SK-N-SH (cell line): ENCODE data around the gene TRAPPC13.

ENCODE experiments used
- EP300 ChIP-seq, 2 experiments: IDR thresholded peaks; 2 replicates each; pipeline versions ENCODE4 v1.4.0 to v1.6.1; 2012; ENCODE audit warnings: borderline replicate concordance in 1 of 2, low read depth in 1 of 2, low read length in 1 of 2
- EZH2phosphoT487 ChIP-seq: fragments of 200-600 bp; sonication (generic); IDR thresholded peaks from 2 replicates; pipeline ENCODE4 v1.6.1; 2017; ENCODE audit warnings: low read depth, mixed run types, mild to moderate bottlenecking, antibody characterized with exemption, moderate library complexity, borderline replicate concordance
- GATA2 ChIP-seq: sonication (generic); formaldehyde crosslinking; IDR thresholded peaks from 2 replicates; pipeline ENCODE4 v1.5.0; 2020; ENCODE audit warnings: mild to moderate bottlenecking, missing genetic modification reagents
- MXI1 ChIP-seq: IDR thresholded peaks from 2 replicates; pipeline ENCODE4 v1.6.1; 2012; ENCODE audit warnings: mild to moderate bottlenecking, low read depth, low read length, improper control_type of control experiment
- POLR2AphosphoS5 ChIP-seq: IDR thresholded peaks from 2 replicates; pipeline ENCODE4 v1.6.1; 2012; ENCODE audit warnings: low read depth, low read length
- RAD21 ChIP-seq: IDR thresholded peaks from 2 replicates; pipeline ENCODE4 v1.6.1; 2012; ENCODE audit warnings: mild to moderate bottlenecking, low read length
- SMC3 ChIP-seq: IDR thresholded peaks from 2 replicates; pipeline ENCODE4 v1.6.1; 2012; ENCODE audit warnings: low read depth, low read length, improper control_type of control experiment
- TCF12 ChIP-seq: IDR thresholded peaks from 2 replicates; pipeline ENCODE4 v1.4.0; 2012
- TEAD4 ChIP-seq: IDR thresholded peaks from 2 replicates; pipeline ENCODE4 v1.4.0; 2012; ENCODE audit warnings: mild to moderate bottlenecking, borderline replicate concordance; ENCODE audit not compliant: insufficient read depth
- TF ChIP-seq, protein P1 (sequence below): fragments of 200-600 bp; sonication (generic); IDR thresholded peaks from 2 replicates; pipeline ENCODE4 v1.6.1; 2017; ENCODE audit warnings: antibody characterized with exemption, mild to moderate bottlenecking, moderate library complexity
- TF ChIP-seq, protein P2 (sequence below): IDR thresholded peaks from 2 replicates; pipeline ENCODE4 v1.6.1; 2012; ENCODE audit warnings: mild to moderate bottlenecking, low read depth, low read length, moderate library complexity

DNA sequence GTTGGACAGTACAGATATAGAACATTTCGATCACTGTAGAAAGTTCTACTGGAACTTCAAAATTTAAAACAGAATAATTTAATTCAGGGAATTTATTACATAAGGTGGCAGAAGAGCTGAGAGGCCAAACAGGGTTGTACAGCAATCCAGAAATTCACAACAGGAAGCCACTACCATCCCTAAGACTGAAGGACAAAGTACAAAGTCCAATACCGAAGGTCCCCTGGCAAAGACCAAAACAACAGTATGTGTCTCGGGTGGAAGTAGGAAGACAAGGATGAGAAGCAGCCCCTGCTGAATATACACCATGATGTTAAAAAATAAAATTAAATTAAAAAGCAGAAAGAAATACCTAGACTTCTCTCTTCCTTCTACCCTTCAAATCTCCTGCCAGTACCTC is 77.2 kb downstream of the TRAPPC13 start:
- TF ChIP-seq EZH2phosphoT487 = no peak
- no peak for TF ChIP-seq RAD21
- no peak for TF ChIP-seq SMC3
- no peak for TF ChIP-seq TEAD4
- TF ChIP-seq, protein P1, sequence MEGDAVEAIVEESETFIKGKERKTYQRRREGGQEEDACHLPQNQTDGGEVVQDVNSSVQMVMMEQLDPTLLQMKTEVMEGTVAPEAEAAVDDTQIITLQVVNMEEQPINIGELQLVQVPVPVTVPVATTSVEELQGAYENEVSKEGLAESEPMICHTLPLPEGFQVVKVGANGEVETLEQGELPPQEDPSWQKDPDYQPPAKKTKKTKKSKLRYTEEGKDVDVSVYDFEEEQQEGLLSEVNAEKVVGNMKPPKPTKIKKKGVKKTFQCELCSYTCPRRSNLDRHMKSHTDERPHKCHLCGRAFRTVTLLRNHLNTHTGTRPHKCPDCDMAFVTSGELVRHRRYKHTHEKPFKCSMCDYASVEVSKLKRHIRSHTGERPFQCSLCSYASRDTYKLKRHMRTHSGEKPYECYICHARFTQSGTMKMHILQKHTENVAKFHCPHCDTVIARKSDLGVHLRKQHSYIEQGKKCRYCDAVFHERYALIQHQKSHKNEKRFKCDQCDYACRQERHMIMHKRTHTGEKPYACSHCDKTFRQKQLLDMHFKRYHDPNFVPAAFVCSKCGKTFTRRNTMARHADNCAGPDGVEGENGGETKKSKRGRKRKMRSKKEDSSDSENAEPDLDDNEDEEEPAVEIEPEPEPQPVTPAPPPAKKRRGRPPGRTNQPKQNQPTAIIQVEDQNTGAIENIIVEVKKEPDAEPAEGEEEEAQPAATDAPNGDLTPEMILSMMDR = no peak
- TF ChIP-seq GATA2 (CRISPR knock-in tag) = no peak
- no peak for TF ChIP-seq MXI1
- no peak for TF ChIP-seq POLR2AphosphoS5
- no peak for TF ChIP-seq TCF12
- TF ChIP-seq, protein P2, sequence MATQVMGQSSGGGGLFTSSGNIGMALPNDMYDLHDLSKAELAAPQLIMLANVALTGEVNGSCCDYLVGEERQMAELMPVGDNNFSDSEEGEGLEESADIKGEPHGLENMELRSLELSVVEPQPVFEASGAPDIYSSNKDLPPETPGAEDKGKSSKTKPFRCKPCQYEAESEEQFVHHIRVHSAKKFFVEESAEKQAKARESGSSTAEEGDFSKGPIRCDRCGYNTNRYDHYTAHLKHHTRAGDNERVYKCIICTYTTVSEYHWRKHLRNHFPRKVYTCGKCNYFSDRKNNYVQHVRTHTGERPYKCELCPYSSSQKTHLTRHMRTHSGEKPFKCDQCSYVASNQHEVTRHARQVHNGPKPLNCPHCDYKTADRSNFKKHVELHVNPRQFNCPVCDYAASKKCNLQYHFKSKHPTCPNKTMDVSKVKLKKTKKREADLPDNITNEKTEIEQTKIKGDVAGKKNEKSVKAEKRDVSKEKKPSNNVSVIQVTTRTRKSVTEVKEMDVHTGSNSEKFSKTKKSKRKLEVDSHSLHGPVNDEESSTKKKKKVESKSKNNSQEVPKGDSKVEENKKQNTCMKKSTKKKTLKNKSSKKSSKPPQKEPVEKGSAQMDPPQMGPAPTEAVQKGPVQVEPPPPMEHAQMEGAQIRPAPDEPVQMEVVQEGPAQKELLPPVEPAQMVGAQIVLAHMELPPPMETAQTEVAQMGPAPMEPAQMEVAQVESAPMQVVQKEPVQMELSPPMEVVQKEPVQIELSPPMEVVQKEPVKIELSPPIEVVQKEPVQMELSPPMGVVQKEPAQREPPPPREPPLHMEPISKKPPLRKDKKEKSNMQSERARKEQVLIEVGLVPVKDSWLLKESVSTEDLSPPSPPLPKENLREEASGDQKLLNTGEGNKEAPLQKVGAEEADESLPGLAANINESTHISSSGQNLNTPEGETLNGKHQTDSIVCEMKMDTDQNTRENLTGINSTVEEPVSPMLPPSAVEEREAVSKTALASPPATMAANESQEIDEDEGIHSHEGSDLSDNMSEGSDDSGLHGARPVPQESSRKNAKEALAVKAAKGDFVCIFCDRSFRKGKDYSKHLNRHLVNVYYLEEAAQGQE = no peak
- TF ChIP-seq EP300 (IDR thresholded peaks at IDR 0.05; ENCODE audit: borderline replicate concordance in 1 of 2, low read depth in 1 of 2, low read length in 1 of 2) = no peak
